HG02852 (cell line): ENCODE data around the gene CHD6.

ENCODE experiments used
- ATAC-seq: cut with Tn5 transposase; IDR thresholded peaks from one replicate; pipeline ENCODE4 v1.9.1; 2021; ENCODE audit warnings: mild to moderate bottlenecking, moderate library complexity; ENCODE audit not compliant: unreplicated experiment

The CHD6 gene

GRCh38 chr20:41406896-41407444 is 211.2 kb downstream of the CHD6 start:
- no peak for ATAC-seq

- no peak for ATAC-seq
These were observed 211.8 kb downstream of the CHD6 start for GRCh38 chr20:41406353-41406752.

DNA sequence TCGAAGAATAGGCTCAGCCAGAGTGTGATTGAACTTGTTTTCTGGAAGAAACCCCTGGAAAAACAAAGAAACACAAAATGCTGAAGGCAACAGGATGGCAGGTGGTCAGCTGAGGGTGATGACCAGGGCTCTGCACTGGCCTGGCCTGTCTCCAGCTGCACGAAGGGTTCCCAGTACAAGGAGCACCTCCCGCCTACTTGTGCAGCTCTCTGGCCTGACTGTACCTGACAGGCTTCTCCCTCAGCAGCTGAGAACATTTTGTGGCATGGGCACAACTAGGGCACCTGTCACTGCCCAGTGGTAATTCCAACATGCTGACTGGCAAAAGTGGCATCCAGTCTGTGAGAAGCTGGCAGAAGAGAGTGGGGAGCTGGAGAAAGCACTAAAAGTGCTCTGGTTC is 212.7 kb downstream of the CHD6 start:
- ATAC-seq, result no peak

GRCh38 chr20:41403604-41404003 is 214.6 kb downstream of the CHD6 start:
- no peak for ATAC-seq

- ATAC-seq, result no peak
These were observed 219.8 kb downstream of the CHD6 start for GRCh38 chr20:41398408-41398807.

- no peak for ATAC-seq
These were observed 222.2 kb downstream of the CHD6 start for GRCh38 chr20:41395667-41396664.

- no peak for ATAC-seq
These were observed 223.1 kb downstream of the CHD6 start for GRCh38 chr20:41394931-41395666.

DNA sequence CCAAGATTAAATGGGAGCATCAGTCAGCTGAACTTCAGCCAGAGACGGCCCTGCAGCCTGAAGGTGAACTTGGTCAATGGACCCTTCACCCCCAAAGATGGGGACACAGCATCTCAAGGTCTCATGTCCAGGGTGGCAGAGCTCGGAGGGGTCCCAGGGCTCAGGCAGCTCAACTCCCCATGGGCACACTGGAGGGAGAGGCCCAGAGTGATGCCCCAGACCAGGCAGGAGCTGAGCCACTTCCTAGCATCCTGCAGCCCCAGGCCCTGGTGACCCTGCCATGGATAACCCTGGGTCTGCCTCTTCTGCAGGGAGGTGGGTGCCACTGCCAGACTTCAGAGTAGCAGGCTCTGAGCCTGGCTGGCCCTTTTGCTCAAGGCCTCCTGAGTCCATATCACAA is 224.1 kb downstream of the CHD6 start:
- no peak for ATAC-seq

DNA sequence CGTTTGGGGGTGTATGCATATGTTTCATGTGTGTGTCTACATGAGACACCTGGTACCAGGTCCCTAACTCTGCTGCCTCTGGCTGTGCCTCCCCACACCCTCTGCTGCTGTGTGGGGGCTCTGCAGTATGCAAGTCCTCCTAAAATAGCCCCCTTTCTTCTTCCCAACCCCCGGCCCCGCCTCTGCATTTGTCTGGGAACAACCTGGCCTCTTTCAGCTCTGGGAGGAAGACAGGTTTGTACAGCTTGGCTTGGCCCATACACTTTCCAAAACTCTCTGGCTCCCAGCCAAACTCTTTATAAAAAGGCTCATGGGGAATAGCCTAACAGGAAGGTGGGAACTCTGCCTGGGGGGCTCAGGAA is 224.5 kb downstream of the CHD6 start:
- ATAC-seq, result no peak

- ATAC-seq, result no peak
These were observed 225.1 kb downstream of the CHD6 start for GRCh38 chr20:41392871-41393704.

DNA sequence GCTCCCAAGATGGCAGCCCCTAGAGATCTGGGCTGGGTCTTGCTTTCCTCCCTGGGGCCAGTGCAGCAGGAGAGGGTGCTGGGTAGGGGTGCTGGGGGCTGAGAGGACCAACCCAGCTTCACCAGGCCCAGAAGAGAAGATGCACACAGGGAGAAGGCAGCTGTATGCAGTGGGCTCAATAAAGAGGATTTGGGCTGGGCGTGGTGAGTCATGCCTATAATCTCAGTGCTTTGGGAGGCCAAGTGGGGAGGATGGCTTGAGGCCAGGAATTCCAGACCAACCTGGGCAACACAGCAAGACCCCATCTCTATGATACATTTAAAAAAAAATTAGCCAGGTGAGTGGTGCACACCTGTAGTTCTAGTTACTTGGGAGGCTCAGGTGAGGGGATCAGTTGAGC is 225.9 kb downstream of the CHD6 start:
- ATAC-seq, result no peak

GRCh38 chr20:41391587-41392001 is 226.6 kb downstream of the CHD6 start:
- ATAC-seq, result no peak

GRCh38 chr20:41390889-41391288 is 227.3 kb downstream of the CHD6 start:
- ATAC-seq, result no peak

DNA sequence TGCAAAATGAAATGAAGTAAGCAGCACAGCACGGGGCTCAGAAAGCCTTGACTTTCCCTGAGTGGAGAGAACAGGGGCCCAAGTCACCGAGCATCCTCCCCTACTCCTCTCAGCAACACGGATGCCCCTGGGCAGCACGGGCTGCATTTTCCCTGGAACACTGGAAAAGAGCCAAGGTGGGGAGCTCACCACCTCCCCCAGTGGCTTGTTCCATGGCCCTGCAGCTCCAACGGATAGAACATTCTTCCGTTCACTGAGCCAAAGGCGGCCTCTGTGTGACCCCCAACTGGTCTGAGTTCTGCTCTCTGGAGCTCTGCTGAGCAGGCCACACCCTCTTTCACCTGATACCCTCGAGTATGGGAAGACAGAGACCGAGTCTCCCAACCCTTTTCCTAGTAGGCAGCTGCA is 230.7 kb downstream of the CHD6 start:
- no peak for ATAC-seq

DNA sequence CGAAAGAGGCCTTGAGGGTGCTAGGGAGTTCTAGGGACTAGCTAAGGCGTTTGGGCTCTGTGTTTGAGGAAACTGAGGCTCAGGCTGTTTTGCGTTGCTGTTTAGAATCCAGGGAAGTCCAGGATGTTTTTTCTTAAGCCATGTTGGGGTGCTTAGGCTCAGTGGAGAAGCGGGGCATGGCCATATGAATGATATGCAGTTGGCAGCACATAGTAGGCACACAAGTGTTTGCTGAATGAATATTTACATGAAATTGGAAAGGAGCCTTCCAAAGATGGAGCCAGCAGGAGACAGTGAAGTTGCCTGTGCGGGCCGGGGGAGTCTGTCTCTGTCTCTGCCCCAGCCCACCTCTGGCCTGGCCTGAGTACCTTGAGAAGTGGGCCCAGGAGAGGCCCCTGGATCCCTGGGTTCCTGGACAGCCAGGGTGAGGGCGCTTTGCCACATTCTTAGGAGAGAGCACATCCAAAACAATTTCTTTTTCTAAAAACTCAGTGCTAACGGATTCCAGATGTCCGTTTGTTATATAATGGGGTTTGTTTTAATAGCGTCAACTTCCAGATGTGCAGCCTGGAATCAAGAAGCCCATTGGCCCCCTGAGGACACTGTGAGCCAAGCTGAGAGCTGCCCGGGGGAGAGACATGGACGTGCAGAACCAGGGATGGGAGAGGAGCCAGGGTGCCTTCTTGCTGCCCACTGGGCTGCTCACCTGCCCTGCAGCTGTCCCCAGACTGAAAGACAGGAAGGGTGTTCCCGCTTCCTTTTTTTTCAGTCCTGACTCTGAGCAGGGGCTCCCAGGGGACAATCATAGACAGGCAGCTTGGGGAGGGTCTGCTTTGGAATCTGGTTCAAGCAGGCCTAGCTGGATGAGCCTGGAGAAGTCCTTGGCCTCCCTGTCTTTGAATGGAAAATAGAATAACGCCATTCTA is 231.4 kb downstream of the CHD6 start:
- ATAC-seq, result no peak

- ATAC-seq, result no peak
These were observed 235.3 kb downstream of the CHD6 start for GRCh38 chr20:41382791-41383305.

DNA sequence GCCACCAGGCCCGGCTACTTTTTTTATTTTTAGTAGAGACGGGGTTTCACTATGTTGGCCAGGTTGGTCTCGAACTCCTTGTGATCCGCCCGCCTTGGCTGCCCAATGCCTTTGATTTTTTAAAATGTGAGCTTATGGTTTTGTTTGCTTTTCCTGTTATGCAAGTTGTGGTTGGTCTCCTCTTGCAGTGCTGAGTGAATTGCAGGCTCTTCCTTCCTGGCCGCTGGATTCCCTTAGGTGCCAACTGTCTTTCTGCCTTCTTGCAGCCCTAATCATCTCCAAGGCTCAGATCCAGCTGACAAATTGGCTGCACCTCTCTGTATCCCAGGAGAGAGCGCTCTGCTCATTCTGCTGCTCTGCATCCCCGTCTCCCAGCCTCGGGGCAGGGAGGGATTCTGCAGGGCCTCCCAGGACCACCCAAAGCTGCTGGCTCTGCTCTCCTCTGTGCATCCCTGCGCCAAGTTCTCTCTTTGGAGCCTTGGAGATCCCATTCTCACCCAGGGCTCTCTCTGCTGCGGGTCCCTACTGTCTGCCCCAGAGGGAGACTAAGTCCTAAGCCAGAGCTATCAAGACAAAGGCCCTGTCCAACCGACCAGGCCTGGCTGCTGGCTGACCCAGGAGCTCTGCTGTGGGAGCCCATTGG is 237.5 kb downstream of the CHD6 start:
- no peak for ATAC-seq

DNA sequence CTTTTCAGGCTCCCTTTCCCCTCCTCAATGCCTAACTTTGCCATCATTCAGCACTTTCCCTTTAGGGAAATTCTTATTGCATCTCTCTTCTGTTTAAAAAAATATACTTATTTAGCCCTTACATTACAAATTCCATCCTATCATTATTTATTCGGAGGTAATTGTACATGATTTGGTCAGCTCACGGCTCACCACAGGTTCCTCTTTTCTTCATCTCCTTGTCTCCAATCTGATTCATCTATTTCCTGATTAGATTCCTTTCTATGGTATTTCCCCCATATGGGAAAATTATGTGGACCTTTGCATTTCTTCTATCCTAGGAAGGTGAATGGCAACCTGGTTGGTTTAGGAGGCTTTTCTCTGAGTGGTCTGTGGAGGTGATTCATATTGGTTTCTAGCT is 238.6 kb downstream of the CHD6 start:
- no peak for ATAC-seq

- no peak for ATAC-seq
These were observed 240.9 kb downstream of the CHD6 start for GRCh38 chr20:41377275-41377674.
